ENCODE measurements around the gene DNAAF6. TPM values are rescaled to one million over a fixed set of nuclear protein-coding genes. Genes with fewer than 3 reads are reported as not detected.

Gene DNAAF6
- total RNA-seq, 2 donors from 2014 or later = not detected

DNA sequence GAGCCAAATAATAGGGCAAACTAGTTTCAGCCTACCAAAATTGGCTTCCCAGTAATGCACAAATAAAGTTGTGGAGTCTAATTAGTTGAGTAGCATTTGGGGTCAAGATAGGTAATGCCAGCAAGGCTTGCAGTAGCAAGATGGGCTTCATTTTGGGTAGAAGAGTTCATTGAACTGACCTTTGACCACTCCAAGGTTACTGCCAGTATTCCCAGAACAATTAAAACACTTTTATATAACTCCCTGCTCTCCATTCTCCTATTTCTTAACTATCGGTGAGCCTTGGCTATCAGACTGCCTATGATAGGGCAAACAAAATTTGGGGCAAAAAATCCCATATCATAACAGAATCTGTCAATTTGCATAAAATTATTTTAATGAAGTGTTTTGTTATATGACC is 7.1 kb downstream of the DNAAF6 start:
- DNase-seq (ENCODE audit: low spot score) (no peak), ATAC-seq (no peak)
- H3K27me3 Mint-ChIP-seq = peaks cover 19 to 28% of the 10 kb centered on the region in 2 donors
- H3K27ac Mint-ChIP-seq = no peak overlapping the region
- H3K4me3 Mint-ChIP-seq = no peak overlapping the region
- no peaks in the 10 kb centered on the region for H3K9me3 Mint-ChIP-seq
- no peaks in the 10 kb centered on the region for H3K4me1 Mint-ChIP-seq (ENCODE audit: low read depth in 2 of 2)
- no peaks in the 10 kb centered on the region for H3K36me3 Mint-ChIP-seq

DNA sequence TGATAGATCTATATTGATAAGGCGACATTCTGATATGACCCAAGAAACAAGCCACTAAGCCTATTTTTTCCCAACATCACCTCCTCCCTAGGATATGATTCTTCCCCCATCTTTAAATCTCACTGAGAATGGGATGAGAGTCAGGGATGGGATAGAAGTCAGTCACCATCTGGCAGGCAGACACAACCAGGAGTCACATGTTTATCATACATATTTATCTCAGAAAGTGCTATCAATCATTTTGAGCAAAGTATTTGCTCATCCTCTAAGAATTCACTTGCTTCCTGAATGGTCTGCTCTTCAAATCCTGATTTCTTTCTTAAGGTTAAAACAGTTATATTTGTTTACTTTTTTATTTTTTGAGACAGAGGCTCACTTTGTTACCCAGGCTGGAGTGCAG is 20.3 kb downstream of the DNAAF6 start:
- no peaks in the 10 kb centered on the region for H3K36me3 Mint-ChIP-seq
- no peak overlapping the region for H3K4me3 Mint-ChIP-seq
- no peaks in the 10 kb centered on the region for H3K9me3 Mint-ChIP-seq
- no peaks in the 10 kb centered on the region for H3K4me1 Mint-ChIP-seq (ENCODE audit: low read depth in 2 of 2)
- H3K27ac Mint-ChIP-seq = no peak overlapping the region
- peaks cover 17 to 28% of the 10 kb centered on the region in 2 donors for H3K27me3 Mint-ChIP-seq
- DNase-seq (ENCODE audit: low spot score) (no peak), ATAC-seq (no peak)

DNA sequence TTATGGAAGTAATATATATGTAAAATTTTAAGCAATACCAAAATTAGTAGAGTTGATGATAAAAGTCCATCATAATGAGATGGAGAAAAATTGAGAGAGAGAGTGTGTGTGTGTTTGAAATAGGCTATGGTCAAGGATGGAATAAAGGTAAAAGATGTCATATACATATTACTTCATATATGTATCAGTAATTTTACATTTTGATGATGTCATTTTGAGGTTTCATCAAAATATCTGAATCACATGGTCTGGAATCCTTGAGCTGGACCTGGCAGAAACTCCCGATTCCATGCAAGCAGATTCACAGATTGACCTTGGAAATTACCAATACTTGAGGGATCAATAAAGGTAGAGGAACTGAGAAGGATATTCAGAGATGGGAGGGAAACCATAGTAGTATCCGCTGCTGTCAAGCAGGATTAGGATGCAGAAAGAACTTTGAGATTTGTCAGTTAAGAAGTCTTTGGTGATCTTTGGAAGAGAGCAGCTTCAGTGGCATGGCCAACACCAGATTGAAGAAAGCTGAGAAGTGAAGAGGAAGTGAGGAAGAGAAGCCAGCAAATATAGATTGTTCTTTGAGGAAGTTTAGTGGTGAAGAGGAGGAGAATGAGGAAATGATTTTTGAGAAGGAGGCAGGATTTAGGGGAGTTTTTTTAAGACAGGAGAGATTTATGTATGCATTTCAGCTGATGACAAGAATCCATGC is 21.5 kb downstream of the DNAAF6 start:
- no peak overlapping the region for H3K27ac Mint-ChIP-seq
- peaks cover 22 to 29% of the 10 kb centered on the region in 2 donors for H3K27me3 Mint-ChIP-seq
- no peaks in the 10 kb centered on the region for H3K9me3 Mint-ChIP-seq
- no peak overlapping the region for H3K4me3 Mint-ChIP-seq
- DNase-seq (ENCODE audit: low spot score) (no peak), ATAC-seq (no peak)
- no peaks in the 10 kb centered on the region for H3K4me1 Mint-ChIP-seq (ENCODE audit: low read depth in 2 of 2)
- no peaks in the 10 kb centered on the region for H3K36me3 Mint-ChIP-seq

DNA sequence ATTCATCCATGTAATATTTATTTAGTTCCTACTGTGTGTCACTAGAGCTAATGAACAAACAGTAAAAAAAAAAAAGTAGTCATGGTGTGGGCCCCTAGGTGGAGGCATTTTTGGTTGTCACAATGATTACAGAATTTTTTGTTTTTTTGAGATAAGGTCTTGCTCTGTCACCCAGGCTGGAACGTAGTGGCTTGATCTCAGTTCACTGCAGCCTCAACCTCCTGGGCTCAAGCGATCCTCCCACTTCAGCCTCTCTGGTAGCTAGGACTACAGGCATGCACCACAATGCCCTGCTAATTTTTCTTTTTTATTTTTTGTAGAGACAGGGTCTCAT is 22.0 kb downstream of the DNAAF6 start:
- H3K4me1 Mint-ChIP-seq (ENCODE audit: low read depth in 2 of 2) = no peaks in the 10 kb centered on the region
- DNase-seq (ENCODE audit: low spot score) = no peak
- ATAC-seq = no peak
- H3K27ac Mint-ChIP-seq = no peak overlapping the region
- H3K4me3 Mint-ChIP-seq = no peak overlapping the region
- no peaks in the 10 kb centered on the region for H3K36me3 Mint-ChIP-seq
- H3K27me3 Mint-ChIP-seq = peaks cover 26 to 27% of the 10 kb centered on the region in 2 donors
- no peaks in the 10 kb centered on the region for H3K9me3 Mint-ChIP-seq

DNA sequence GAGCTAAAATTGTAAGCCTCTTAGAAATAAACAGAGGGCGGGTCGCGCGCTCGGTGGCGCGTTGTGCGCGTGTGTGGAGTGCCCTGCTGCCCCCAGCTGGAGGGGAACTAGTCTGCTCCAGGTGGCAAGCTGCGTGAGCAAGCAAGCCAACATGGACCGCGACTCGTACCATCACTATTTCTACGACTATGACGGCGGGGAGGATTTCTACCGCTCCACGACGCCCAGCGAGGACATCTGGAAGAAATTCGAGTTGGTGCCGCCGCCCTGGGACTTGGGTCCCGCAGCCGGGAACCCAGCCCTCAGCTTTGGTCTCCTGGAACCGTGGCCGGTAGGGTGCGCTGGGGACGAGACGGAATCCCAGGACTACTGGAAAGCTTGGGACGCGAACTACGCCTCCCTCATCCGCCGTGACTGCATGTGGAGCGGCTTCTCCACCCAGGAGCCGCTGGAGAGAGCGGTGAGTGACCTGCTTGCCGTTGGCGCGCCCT is 66.1 kb downstream of the DNAAF6 start:
- Mint-ChIP-seq H3K4me1 (ENCODE audit: low read depth in 2 of 2) (no peaks in the 10 kb centered on the region), H3K4me3 (no peak overlapping the region), H3K27me3 (peaks cover 19 to 20% of the 10 kb centered on the region in 2 donors), H3K9me3 (no peaks in the 10 kb centered on the region), H3K27ac (no peak overlapping the region), H3K36me3 (no peaks in the 10 kb centered on the region)
- DNase-seq (ENCODE audit: low spot score) = no peak
- ATAC-seq = no peak

DNA sequence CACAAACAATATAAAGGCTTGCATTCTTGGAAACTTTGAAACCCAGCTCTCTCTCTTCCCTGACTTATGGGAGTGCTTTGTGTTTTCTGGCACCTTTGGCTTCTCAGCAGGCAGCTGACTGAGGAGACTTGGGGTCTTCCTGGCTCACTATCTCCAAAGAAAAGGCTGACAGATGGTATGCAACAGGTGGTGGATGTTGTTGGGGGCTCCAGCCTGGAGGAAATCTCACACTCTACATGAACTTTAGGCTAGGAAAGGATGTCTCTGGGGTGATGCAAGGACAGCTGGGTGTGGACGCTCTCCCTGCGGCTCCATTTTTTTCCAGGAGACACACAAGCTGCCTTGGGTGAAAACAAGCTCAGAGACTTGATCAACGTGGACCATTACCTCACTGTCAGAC is 67.4 kb downstream of the DNAAF6 start:
- H3K27ac Mint-ChIP-seq = no peak overlapping the region
- no peaks in the 10 kb centered on the region for H3K36me3 Mint-ChIP-seq
- no peaks in the 10 kb centered on the region for H3K9me3 Mint-ChIP-seq
- peaks cover 20 to 25% of the 10 kb centered on the region in 2 donors for H3K27me3 Mint-ChIP-seq
- no peak overlapping the region for H3K4me3 Mint-ChIP-seq
- ATAC-seq = no peak
- H3K4me1 Mint-ChIP-seq (ENCODE audit: low read depth in 2 of 2) = no peaks in the 10 kb centered on the region
- DNase-seq (ENCODE audit: low spot score) = no peak

DNA sequence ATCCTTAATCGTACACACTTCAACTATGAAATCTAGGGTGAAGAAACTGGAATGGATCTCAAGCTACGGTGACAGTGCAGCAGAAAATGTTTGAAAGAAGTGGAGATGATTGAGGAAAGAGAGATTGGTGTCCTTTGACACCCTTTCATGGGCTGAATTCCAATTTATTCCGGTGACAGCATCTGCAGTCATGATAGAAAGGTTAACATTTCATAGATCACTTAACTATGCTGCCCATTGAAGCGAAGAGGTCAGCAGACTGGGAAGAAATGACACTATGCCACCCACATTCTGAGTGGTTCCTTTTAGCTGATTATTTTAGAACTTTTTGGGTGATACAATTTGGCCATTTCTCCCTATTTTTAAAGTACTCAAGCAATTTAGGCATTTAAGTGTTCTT is 82.3 kb downstream of the DNAAF6 start:
- no peak for ATAC-seq
- peaks cover 30 to 33% of the 10 kb centered on the region in 2 donors for H3K27me3 Mint-ChIP-seq
- H3K9me3 Mint-ChIP-seq = no peaks in the 10 kb centered on the region
- no peak overlapping the region for H3K27ac Mint-ChIP-seq
- H3K4me1 Mint-ChIP-seq (ENCODE audit: low read depth in 2 of 2) = no peaks in the 10 kb centered on the region
- DNase-seq (ENCODE audit: low spot score) = no peak
- no peaks in the 10 kb centered on the region for H3K36me3 Mint-ChIP-seq
- H3K4me3 Mint-ChIP-seq = no peak overlapping the region

DNA sequence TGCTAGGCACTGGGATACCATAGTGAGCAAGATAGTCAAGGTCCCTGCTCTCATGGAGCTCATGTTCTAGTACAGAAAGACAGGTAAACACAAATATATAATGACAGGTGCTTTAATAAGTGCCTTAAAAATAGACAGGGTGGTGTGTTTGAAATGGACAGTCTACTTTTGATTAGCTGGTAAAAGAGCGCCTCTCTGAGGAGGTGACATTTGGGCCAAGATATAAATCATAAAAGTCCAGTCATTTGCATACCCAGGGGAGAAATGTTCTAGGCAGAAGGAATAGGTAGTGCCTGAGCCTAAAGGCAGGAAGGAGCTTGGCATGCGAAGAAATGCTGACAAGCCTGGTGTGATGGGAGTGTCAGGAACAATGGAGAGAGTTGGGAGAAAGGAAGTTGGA is 83.6 kb downstream of the DNAAF6 start:
- H3K27ac Mint-ChIP-seq = no peak overlapping the region
- H3K4me1 Mint-ChIP-seq (ENCODE audit: low read depth in 2 of 2) = no peaks in the 10 kb centered on the region
- no peaks in the 10 kb centered on the region for H3K36me3 Mint-ChIP-seq
- no peaks in the 10 kb centered on the region for H3K9me3 Mint-ChIP-seq
- H3K27me3 Mint-ChIP-seq = peaks cover 21 to 23% of the 10 kb centered on the region in 2 donors
- no peak for ATAC-seq
- H3K4me3 Mint-ChIP-seq = no peak overlapping the region
- no peak for DNase-seq (ENCODE audit: low spot score)

DNA sequence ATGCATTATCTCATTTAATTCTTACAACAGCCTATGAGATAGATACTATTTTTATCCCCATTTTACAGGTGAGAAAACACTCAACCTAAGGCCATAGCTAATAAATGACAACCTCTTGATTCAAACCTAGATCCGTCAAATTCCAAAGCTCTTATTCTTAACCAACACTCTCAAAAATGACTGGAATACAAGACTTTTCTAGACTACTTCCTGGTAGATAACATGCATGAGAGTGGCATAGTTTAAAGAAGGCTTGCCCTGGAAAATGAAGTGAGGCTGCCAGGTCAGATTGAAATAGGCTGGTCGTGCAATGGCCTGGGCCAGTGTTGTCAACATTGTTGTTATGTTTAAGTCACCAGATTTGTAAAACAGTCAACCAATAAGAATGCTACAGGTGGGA is 86.6 kb downstream of the DNAAF6 start:
- Mint-ChIP-seq H3K27me3 (peaks cover 21 to 35% of the 10 kb centered on the region in 2 donors), H3K9me3 (no peaks in the 10 kb centered on the region), H3K4me1 (ENCODE audit: low read depth in 2 of 2) (no peaks in the 10 kb centered on the region), H3K27ac (no peak overlapping the region), H3K36me3 (no peaks in the 10 kb centered on the region), H3K4me3 (no peak overlapping the region)
- DNase-seq (ENCODE audit: low spot score) (no peak), ATAC-seq (no peak)

Other genes with a start within 250 kb of the DNAAF6 start
- 1 to 10 TPM; 3.1 to 4.6 TPM for gene MORC4, start 206.4 kb upstream of the DNAAF6 start, total RNA-seq
- 10 to 100 TPM; 10.0 to 14.4 TPM for gene RBM41, start 87.8 kb upstream of the DNAAF6 start, total RNA-seq
- gene NUP62CL, start 178 bp upstream of the DNAAF6 start, total RNA-seq = 1 to 10 TPM; 1.1 to 1.8 TPM
- gene FRMPD3, start 243.0 kb downstream of the DNAAF6 start, total RNA-seq = under 1 TPM; 0.05 to 0.17 TPM